WTC11 (cell line): ENCODE measurements around the gene NOBOX.

Source experiments
- CREB1 ChIP-seq: sonication (generic); formaldehyde crosslinking; IDR thresholded peaks from 2 replicates; pipeline ENCODE4 v1.8.0; 2023; ENCODE audit warnings: mild to moderate bottlenecking, missing genetic modification reagents
- CREM ChIP-seq: sonication (generic); formaldehyde crosslinking; IDR thresholded peaks from 2 replicates; pipeline ENCODE4 v1.8.1; 2022; ENCODE audit warnings: mild to moderate bottlenecking, missing genetic modification reagents, moderate library complexity
- CTCF ChIP-seq: fragments of 200-600 bp; IDR thresholded peaks from 2 replicates; pipeline ENCODE4 v1.8.0; 2022; ENCODE audit warnings: antibody characterized with exemption
- E2F1 ChIP-seq: sonication (generic); formaldehyde crosslinking; IDR thresholded peaks from 2 replicates; pipeline ENCODE4 v1.8.0; 2022; ENCODE audit warnings: mild to moderate bottlenecking, missing genetic modification reagents
- NFE2L1 ChIP-seq: sonication (generic); formaldehyde crosslinking; IDR thresholded peaks from 2 replicates; pipeline ENCODE4 v1.8.1; 2023; ENCODE audit warnings: missing genetic modification reagents
- SP1 ChIP-seq: sonication (generic); formaldehyde crosslinking; conservative IDR thresholded peaks from 2 replicates; pipeline ENCODE4 v1.8.1; 2022; ENCODE audit warnings: missing genetic modification reagents
- TF ChIP-seq, protein P1 (sequence below): sonication (generic); formaldehyde crosslinking; IDR thresholded peaks from 2 replicates; pipeline ENCODE4 v1.8.0; 2023; ENCODE audit warnings: mild to moderate bottlenecking, missing genetic modification reagents

DNA sequence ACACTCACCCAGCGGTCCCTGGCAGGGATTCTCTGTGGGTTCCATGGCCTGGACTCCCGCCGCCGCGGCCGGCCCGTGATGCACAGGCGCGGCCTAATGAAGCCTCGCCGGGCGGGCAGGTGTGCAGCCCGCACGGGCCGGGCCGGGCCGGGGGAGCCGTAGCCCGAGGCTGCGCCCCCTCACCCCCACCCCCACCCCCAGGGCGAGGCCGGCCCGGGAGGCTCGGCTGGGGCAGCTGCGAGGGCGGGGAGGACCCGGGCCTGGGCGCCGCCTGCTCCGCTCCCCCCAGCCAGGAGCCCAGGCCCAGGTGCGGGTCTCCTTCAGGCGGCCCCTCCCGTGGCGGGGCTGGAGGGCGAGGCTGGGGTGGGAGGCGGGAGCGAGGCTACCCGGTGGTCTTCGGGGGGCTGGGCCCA is at the start of gene NOBOX:
- TF ChIP-seq, protein P1, sequence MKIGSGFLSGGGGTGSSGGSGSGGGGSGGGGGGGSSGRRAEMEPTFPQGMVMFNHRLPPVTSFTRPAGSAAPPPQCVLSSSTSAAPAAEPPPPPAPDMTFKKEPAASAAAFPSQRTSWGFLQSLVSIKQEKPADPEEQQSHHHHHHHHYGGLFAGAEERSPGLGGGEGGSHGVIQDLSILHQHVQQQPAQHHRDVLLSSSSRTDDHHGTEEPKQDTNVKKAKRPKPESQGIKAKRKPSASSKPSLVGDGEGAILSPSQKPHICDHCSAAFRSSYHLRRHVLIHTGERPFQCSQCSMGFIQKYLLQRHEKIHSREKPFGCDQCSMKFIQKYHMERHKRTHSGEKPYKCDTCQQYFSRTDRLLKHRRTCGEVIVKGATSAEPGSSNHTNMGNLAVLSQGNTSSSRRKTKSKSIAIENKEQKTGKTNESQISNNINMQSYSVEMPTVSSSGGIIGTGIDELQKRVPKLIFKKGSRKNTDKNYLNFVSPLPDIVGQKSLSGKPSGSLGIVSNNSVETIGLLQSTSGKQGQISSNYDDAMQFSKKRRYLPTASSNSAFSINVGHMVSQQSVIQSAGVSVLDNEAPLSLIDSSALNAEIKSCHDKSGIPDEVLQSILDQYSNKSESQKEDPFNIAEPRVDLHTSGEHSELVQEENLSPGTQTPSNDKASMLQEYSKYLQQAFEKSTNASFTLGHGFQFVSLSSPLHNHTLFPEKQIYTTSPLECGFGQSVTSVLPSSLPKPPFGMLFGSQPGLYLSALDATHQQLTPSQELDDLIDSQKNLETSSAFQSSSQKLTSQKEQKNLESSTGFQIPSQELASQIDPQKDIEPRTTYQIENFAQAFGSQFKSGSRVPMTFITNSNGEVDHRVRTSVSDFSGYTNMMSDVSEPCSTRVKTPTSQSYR (CRISPR knock-in tag) = no peak
- TF ChIP-seq CTCF = no peak
- no peak for TF ChIP-seq CREM (CRISPR knock-in tag)
- TF ChIP-seq E2F1 (CRISPR knock-in tag) = no peak
- TF ChIP-seq CREB1 (CRISPR knock-in tag) = no peak
- no peak for TF ChIP-seq NFE2L1
- TF ChIP-seq SP1 (CRISPR knock-in tag) = no peak
